NCI-H2107 treated with DMSO at 0.1 percent for 48 hours (cell line): Measurements from ENCODE around the gene ANKMY2.

ENCODE experiments used
- DNase-seq: peaks from one replicate; lab custom pipeline; 2025; ENCODE audit not compliant: unreplicated experiment; lab: John Stamatoyannopoulos, UW

The ANKMY2 gene

GRCh38 chr7:16583834-16584233 is 61.7 kb downstream of the ANKMY2 start:
- no peak for DNase-seq

GRCh38 chr7:16581286-16581685 is 64.3 kb downstream of the ANKMY2 start:
- DNase-seq = no peak

- peak; percentile 92 for DNase-seq
Measured at GRCh38 chr7:16579216-16579615, 66.3 kb downstream of the ANKMY2 start.

- DNase-seq = no peak
Measured at GRCh38 chr7:16571941-16572340, 73.6 kb downstream of the ANKMY2 start.

GRCh38 chr7:16564909-16565426 is 80.6 kb downstream of the ANKMY2 start:
- DNase-seq = peak; percentile 75

GRCh38 chr7:16564023-16564380 is 81.6 kb downstream of the ANKMY2 start:
- no peak for DNase-seq

GRCh38 chr7:16563281-16564022 is 82.1 kb downstream of the ANKMY2 start:
- DNase-seq = no peak

GRCh38 chr7:16562456-16563220 is 82.9 kb downstream of the ANKMY2 start:
- DNase-seq = no peak

GRCh38 chr7:16561943-16562342 is 83.6 kb downstream of the ANKMY2 start:
- DNase-seq = no peak

GRCh38 chr7:16559497-16560179 is 85.9 kb downstream of the ANKMY2 start:
- DNase-seq = no peak

GRCh38 chr7:16558761-16559302 is 86.7 kb downstream of the ANKMY2 start:
- DNase-seq = no peak

GRCh38 chr7:16556359-16556758 is 89.2 kb downstream of the ANKMY2 start:
- DNase-seq = no peak

GRCh38 chr7:16554518-16555236 is 90.9 kb downstream of the ANKMY2 start:
- no peak for DNase-seq

- no peak for DNase-seq
Measured at GRCh38 chr7:16550671-16551070, 94.9 kb downstream of the ANKMY2 start.
